GM19324 (cell line): ENCODE measurements around the gene PRR15.
"Not testable (repeated sequence)": the region's sequence is repeated elsewhere in the genome, so short reads cannot be mapped to it uniquely, and the experiment has no call there.

ENCODE experiments used
- ATAC-seq: cut with Tn5 transposase; IDR thresholded peaks from one replicate; pipeline ENCODE4 v1.9.1; 2021; ENCODE audit warnings: mild to moderate bottlenecking, moderate library complexity; ENCODE audit not compliant: unreplicated experiment, low FRiP score

PRR15 gene

DNA sequence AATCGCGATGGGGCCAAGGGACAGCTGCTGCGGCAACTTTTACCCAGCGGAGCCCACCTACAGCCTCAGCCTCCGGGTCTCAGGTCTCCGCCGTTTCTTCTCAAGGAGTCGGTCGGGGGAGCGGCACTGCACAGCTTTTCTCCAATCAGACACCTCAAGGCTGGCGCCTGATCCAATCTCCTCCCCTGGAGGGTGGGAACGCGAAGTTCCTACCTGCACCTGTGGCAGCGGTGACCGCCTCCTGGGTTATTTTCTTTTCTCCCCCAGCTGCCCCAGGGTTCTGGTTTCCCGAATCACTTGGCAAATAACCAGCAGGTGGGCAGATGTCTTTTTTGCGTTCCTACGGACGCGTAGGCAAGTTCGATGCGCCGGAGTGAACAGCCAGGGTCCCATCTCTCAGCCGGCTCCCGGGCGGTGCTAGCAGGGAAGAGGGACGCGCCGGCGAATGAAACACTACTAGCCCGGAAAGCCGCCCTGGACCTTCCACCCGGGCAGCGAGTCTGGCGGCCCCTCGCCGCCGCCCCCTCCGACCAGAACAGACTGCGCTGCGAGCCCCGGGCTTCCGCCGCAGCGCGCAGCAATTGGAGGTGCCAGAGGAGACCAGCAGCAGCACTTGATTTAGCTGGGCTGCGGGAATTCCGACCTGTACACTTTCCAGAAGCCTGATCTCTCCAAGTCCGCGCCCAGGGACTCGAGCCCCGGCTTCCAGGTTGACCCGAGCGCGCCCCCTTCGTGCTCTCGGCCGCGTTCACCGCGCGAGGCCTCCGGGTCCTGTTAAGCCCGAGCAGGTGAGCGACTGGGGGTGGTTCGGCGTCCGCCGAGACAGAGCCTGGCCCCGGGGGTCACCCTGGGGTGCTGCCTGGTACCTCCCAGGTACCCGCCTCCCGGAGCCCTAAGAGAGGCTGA lies at the start of gene PRR15:
TSS of gene PRR15 (plus strand) at position 246 of the 906 bp plus-strand sequence. CDS start 2,495 bp downstream, outside the sequence.
- ATAC-seq = no peak

DNA sequence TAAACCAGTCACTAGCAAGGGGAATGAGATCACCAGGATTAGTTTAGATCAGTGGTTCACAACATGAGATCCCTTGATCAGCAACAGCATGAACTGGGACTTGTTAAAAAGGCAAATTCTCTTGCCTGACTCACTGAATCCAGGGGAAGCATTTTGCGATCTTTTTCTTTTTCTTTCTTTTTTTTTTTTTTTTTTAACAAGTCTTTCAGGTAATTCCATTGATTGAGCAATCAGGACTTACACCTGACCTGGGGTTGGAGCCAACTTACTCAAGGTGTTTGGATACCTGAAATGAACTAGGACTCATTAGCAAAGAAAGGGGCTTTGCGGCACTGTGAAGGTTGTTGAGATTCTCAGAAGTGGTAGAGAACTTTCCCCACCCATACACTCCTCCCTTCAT lies 47.1 kb upstream of the PRR15 start:
- ATAC-seq = no peak

- ATAC-seq = no peak
Measured at GRCh38 chr7:29518616-29519015, 45.0 kb upstream of the PRR15 start.

- ATAC-seq = no peak
Measured at GRCh38 chr7:29523728-29524127, 39.9 kb upstream of the PRR15 start.

GRCh38 chr7:29527505-29528108 lies 36.0 kb upstream of the PRR15 start:
- ATAC-seq = no peak

DNA sequence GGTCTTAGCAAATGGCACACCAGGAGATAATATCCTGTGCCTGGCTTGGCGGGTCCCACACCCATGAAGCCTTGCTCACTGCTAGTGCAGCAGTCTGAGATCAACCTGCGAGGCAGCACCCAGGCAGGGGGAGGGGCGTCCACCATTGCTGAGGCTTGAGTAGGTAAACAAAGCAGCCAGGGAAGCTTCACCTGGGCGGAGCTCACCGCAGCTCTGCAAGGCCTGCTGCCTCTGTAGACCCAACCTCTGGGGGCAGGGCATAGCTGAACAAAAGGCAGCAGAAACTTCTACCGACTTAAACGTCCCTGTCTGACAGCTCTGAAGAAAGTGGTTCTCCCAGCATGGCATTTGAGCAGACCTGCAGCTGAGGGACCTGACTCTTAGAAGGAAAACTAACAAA lies 35.1 kb upstream of the PRR15 start:
- ATAC-seq = not testable (repeated sequence)

- ATAC-seq = no peak
Measured at GRCh38 chr7:29538389-29538788, 25.2 kb upstream of the PRR15 start.

DNA sequence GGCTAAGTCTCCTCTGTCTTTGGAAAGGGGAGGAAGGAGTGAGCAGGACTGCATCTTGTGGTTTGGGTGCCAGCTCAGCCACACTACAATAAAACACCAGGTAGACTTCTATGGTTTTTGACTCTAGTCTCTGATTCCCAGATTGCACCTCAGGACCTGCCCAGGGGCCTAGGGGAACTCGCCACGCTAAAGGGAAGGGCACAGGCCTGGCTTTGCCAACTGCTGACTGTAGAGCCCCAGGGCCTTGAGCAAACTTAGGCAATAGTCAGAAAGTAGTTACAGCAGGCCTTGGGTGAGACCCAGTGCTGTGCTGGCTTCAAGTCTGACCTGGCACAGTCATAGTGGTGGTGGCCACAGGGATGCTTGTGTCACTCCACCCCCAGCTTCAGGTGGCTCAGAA lies 24.2 kb upstream of the PRR15 start:
- ATAC-seq = no peak

GRCh38 chr7:29547421-29547820 lies 16.2 kb upstream of the PRR15 start:
- no peak for ATAC-seq

- no peak for ATAC-seq
Measured at GRCh38 chr7:29548823-29549222, 14.8 kb upstream of the PRR15 start.

DNA sequence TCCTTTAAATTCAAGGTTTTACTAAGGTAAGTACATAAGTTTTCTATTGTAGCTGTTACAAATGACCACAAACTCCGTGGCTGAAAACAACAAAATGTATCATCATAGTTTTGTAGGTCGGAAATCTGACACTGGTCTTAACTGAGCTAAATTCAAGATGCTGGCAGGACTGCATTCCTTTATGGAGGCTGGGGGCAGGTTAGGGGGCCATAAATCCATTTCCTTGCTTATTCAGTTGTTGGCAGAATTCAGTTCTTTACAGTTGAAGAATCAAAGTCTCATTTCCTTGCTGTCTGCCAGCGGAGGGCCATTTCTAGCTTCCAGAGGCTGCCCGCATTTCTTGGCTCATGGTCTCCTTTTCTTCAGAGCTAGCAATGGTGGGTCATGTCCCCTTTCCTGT lies 11.2 kb upstream of the PRR15 start:
- no peak for ATAC-seq

DNA sequence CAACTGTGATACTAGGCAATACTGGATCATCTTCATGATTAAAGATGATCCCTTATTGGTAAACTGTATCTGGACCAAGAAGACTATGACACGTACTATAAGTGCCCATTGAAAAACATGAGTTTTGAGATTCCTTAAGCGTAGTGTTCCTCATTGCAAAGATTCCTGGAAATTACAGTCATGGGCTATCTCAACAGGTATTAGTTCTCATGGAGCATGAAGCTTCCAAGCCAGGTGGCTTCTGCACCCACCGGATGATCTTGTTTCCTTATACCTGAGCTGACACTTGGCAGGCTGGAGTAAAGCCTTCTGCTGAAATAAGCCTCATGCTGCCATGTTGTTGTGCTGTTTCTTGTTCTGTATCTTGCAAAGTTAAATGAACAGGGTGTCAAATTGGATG lies 8.6 kb upstream of the PRR15 start:
- no peak for ATAC-seq

DNA sequence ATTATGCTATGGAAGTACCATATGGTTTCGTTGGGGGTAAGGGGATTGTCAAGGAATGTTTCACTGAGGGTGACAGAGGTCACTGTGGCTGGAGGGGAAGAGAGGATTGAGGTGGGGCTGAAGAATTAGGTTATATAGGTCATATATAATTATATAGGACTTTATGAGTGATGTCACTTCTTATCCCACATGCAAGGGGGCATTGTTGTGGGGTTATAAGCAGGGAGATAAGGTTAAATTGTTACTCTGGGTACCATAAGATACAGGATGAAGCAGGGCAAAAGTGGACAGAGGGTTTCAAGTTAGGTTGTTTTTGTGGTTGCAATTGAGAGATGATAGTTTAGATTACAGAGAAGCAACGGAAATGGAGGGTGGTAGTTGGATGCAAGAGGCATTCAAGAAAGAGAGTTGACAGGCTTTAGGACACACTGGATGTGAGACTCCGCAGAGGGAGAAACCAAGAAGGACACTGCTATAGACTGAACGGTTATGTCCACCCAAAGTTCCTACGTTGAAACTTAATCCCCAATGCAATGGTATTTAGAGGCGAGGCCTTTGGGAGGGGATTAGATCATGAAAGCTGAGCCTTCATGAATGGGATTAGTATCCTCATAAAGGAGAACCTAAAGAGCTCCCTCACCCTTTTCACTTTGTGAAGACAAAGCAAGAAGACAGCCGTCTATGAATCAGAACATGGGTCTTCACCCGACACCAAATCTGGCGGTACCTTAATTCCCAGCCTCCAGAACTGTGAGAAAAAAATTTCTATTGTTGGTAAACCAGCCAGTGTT lies 7.0 kb upstream of the PRR15 start:
- no peak for ATAC-seq

DNA sequence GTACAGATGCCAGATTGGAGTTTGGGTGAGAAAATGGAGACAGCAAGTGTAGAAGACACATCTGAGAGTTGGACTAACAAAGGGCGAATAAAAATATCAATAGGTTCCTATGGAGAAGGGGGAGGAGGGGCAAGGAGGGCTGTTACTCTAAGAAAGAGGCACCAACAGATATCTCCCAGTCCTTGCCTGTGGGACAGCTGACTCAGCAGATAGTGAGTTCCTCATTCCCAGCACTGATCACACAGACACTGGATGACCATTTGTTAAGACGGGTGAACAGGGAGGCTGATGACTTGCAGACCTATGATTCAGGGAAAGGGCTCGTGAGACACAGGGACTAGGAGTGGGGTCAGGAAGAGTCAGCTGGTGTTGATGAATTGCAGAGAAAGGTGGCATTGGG lies 5.7 kb upstream of the PRR15 start:
- ATAC-seq = no peak

- ATAC-seq = no peak
Measured at GRCh38 chr7:29561271-29561670, 2.4 kb upstream of the PRR15 start.

DNA sequence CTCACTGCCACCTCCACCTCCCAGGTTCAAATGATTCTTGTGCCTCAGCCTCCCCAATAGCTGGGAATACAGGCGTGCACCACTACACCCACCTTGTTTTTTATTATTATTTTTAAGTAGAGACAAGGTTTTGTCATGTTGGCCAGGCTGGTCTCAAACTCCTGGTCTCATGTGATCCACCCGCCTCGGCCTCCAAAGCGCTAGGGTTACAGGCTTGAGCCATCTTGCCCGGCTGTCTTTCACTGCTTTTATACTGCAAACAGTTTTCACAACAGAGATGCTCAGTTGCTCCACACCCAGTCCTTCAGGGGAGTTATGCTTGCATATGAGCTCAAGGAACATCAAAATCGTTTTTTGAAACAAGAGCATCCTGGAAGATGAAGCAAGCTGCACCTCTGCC lies 1.3 kb upstream of the PRR15 start:
- ATAC-seq = no peak

GRCh38 chr7:29564496-29565223 lies 1.0 kb downstream of the PRR15 start:
- no peak for ATAC-seq

DNA sequence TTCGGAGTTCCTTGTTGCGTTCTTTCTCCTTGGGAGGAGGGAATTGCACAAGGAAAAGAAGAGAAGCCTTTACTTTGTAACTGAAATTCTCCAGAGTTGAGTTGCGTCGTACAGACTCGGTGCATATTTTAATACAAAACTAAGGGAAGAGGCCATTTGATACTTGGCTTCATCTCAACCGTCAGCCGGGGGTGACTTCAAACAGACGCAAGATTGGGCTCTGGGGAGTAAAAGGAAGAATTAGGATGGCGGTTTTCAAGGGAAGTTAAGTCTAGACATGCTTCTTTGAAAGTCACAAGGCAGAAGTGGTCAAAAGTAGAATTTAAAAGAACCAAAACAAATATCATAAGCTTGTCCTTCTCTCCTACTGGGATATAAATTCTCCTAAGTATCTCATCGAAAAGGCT lies 1.6 kb downstream of the PRR15 start:
- ATAC-seq = no peak

DNA sequence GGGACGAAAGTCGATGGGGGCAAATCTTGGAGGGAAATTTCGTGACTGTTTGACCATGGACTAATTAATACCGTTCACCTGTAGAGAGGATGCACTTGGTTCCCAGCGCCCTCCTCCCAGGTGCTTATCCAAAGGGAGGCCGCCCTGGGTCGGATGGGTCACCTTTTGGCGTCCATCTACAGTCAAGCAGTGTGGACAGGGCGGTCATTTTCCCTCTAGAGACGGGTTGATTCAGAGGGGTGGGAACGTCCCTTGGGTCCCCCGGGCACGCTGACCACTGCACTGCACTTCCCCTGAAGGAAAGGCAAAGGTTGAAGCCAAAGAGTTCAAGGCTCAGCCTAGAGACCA lies 2.0 kb downstream of the PRR15 start:
- ATAC-seq = no peak

DNA sequence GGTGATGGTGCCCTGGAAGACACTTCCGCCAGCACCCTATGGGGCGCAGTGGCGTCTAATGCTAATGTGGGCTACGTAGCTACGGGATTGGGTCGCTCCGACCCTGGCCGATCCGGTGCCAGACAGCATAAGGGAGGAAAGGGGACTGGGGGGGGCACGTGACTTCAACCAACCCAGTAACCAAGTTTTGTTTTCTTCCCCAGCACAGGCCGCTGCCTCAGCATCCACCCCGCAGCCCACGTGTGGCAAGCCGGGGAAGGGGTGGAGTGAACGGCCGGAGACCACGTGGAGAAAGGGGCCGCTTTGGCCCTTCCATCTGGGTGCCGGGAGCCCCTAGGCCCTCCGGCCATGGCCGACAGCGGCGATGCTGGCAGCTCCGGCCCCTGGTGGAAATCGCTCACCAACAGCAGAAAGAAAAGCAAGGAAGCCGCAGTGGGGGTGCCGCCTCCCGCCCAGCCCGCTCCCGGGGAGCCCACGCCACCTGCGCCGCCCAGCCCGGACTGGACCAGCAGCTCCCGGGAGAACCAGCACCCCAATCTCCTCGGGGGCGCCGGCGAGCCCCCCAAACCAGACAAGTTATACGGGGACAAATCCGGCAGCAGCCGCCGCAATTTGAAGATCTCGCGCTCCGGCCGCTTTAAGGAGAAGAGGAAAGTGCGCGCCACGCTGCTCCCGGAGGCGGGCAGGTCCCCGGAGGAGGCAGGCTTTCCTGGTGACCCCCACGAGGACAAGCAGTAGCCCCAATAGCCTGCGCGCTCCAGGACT lies 2.5 kb downstream of the PRR15 start:
- no peak for ATAC-seq
